AG09319 (cell line): ENCODE measurements around the gene MINK1.

Experiments used
- DNase-seq: peaks from one replicate; pipeline ENCODE4 v3.0.0-alpha.2; 2010; ENCODE audit warnings: low read depth; ENCODE audit errors: extremely low read depth
- CTCF ChIP-seq: IDR thresholded peaks from 2 replicates; pipeline ENCODE4 v1.5.1; 2011; ENCODE audit warnings: low read depth, mild to moderate bottlenecking, inconsistent platforms, low read length, moderate library complexity

The MINK1 gene

GRCh38 chr17:4849011-4849536 lies 15.9 kb downstream of the MINK1 start:
- no peak for TF ChIP-seq CTCF

GRCh38 chr17:4850246-4850645 lies 17.1 kb downstream of the MINK1 start:
- DNase-seq = no peak
- TF ChIP-seq CTCF = no peak

More at GRCh38 chr17:4849011-4849536, 15.9 kb downstream of the MINK1 start:
- no peak for DNase-seq

GRCh38 chr17:4851084-4851483 lies 17.9 kb downstream of the MINK1 start:
- TF ChIP-seq CTCF = no peak

GRCh38 chr17:4852567-4853207 lies 19.5 kb downstream of the MINK1 start:
- DNase-seq = no peak
- TF ChIP-seq CTCF = no peak

More at GRCh38 chr17:4851084-4851483, 17.9 kb downstream of the MINK1 start:
- DNase-seq = no peak

- no peak for DNase-seq
- no peak for TF ChIP-seq CTCF
These were observed 20.1 kb downstream of the MINK1 start for GRCh38 chr17:4853208-4853671.

GRCh38 chr17:4854111-4854681 lies 21.1 kb downstream of the MINK1 start:
- no peak for TF ChIP-seq CTCF
- DNase-seq = no peak

- DNase-seq = no peak
- TF ChIP-seq CTCF = no peak
These were observed 23.3 kb downstream of the MINK1 start for GRCh38 chr17:4856271-4856936.
